Natural killer cell (primary cell): ENCODE results near the gene TRAF3. TPM values are rescaled to one million over a fixed set of nuclear protein-coding genes. Genes with fewer than 3 reads are reported as not detected.

Experiments used
- ATAC-seq, 3 donors: fragments of 150-1000 bp in 2 of 3; fragments of 200-7000 bp in 1 of 3; cut with Tn5 transposase; 1 replicate in 1 of 3; 2 replicates in 2 of 3; pipeline ENCODE4 v1.10.0; 2021; ENCODE audit warnings: mild to moderate bottlenecking in 2 of 3, moderate library complexity in 2 of 3
- DNase-seq, 2 donors: peaks; one replicate each; pipeline versions ENCODE4 v3.0.0 to v3.0.0-alpha.2; 2013 to 2021; ENCODE audit warnings: mixed read lengths in 1 of 2
- H3K27ac ChIP-seq: one replicate; pipeline ENCODE4 v1.5.1; 2013; ENCODE audit warnings: mild to moderate bottlenecking, low read length
- H3K27me3 ChIP-seq: one replicate; pipeline ENCODE4 v1.6.1; 2013; ENCODE audit warnings: low read length; ENCODE audit not compliant: control insufficient read depth, insufficient read depth
- H3K36me3 ChIP-seq: one replicate; pipeline ENCODE4 v1.6.1; 2013; ENCODE audit warnings: low read length; ENCODE audit not compliant: control insufficient read depth, insufficient read depth
- H3K4me1 ChIP-seq: one replicate; pipeline ENCODE4 v1.6.1; 2013; ENCODE audit warnings: low read length; ENCODE audit not compliant: control insufficient read depth, insufficient read depth
- H3K4me3 ChIP-seq: one replicate; pipeline ENCODE4 v1.5.1; 2013; ENCODE audit warnings: low read length
- H3K9me3 ChIP-seq: one replicate; pipeline ENCODE4 v1.6.1; 2013; ENCODE audit warnings: low read length; ENCODE audit not compliant: control insufficient read depth, insufficient read depth
- H3K27ac Mint-ChIP-seq, 2 donors: one replicate each; pipeline ENCODE4 v1.8.0; 2022; ENCODE audit warnings: mild to moderate bottlenecking in 2 of 2, mixed read lengths in 2 of 2, moderate library complexity in 1 of 2
- H3K27me3 Mint-ChIP-seq, 2 donors: one replicate each; pipeline ENCODE4 v1.8.0; 2022; ENCODE audit warnings: low read depth in 2 of 2, mixed read lengths in 2 of 2
- H3K36me3 Mint-ChIP-seq: one replicate; pipeline ENCODE4 v1.8.0; 2022; ENCODE audit warnings: mixed read lengths
- H3K4me1 Mint-ChIP-seq, 2 donors: one replicate each; pipeline ENCODE4 v1.8.0; 2022; ENCODE audit warnings: mixed read lengths in 2 of 2
- H3K4me3 Mint-ChIP-seq: one replicate; pipeline ENCODE4 v1.8.0; 2022; ENCODE audit warnings: mild to moderate bottlenecking, moderate library complexity, mixed read lengths
- H3K9me3 Mint-ChIP-seq, 2 donors: one replicate each; pipeline ENCODE4 v1.8.0; 2022; ENCODE audit warnings: mixed read lengths in 2 of 2
- CTCF ChIP-seq: fragments of 200-600 bp; IDR thresholded peaks from one replicate; pipeline ENCODE4 v1.8.0; 2022; ENCODE audit warnings: antibody characterized with exemption
- WGBS: methylation state at CpG from one replicate; pipeline ENCODE4 v1.1.7; 2013; ENCODE audit warnings: missing lambda C conversion rate; ENCODE audit not compliant: insufficient coverage; 5-methylcytosine and 5-hydroxymethylcytosine counted together
- intact Hi-C: fragments of 100-400 bp; cut with micrococcal nuclease; formaldehyde crosslinking; loops from one replicate; pipeline ENCODE4 v1.14.2; 2022
- total RNA-seq, 4 donors: library from RNA; stranded (reverse); fragments of 120-200 nt in 1 of 4; gene quantifications; one replicate each; pipeline versions ENCODE4 v1.2.3 to v1.2.4, GENCODE V29; 2013 to 2022

Gene TRAF3
- total RNA-seq, 3 donors from 2014 or later (not counting 1 experiment from before 2014, with no cell fraction given): 21.0 to 31.6 (median 23.5) TPM

DNA sequence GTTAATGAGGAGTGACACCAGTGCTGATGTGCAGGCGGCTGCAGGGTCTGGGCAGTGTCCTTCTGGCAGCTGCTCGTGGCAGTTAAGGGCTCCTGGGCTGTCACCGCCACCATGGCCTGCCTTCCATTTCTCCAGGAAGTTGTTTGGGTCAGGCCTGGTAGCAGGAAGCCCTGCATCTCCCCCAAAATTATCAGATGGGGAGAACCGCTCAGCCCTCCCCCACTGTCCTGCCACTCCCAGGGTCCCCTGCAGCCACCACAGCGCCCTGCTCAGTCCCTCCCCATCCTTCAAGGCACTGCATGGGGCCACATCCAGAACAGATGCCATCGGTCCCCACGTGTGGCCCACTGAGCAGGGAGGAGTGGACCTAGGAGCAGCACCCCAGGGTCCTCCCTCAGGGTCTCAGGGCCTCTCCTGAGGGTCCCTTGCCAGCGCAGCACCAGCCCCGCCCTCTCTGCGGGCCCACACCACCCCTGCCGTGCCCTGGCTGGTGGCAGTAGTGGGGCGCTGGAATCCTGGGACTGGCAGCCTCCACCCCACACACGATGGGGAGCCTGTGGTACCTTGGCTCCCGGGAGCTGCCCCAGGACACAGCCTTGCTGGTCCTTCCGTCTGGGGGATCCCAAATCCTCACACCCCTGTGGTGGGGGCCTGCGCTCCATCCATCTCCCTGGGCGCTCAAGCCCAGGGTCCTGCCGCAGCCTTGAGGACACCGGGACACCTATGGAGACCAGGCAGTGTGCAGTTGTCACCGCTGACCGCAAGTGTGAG, 134.9 kb downstream of the TRAF3 start:
- intact Hi-C loops: loop anchor here (10.0 kb wide), 1 partner anchor 137 kb away; the partner anchor contains the start of gene TRAF3

GRCh38 chr14:102913341-102914211, 136.3 kb downstream of the TRAF3 start:
- H3K27ac Mint-ChIP-seq: no peak overlapping the region
- DNase-seq (no peak), ATAC-seq (no peak)
- Histone ChIP-seq H3K9me3 (no peaks in the 10 kb centered on the region), H3K27ac (no peak overlapping the region), H3K27me3 (no peaks in the 10 kb centered on the region), H3K4me3 (no peak overlapping the region), H3K36me3 (peaks cover 2% of the 10 kb centered on the region), H3K4me1 (peaks cover 17% of the 10 kb centered on the region)
- no peaks in the 10 kb centered on the region for H3K9me3 Mint-ChIP-seq
- no peaks in the 10 kb centered on the region for H3K27me3 Mint-ChIP-seq
- intact Hi-C loops: loop anchor here (10.0 kb wide), 1 partner anchor 139 kb away; the partner anchor contains the start of gene TRAF3
- H3K4me1 Mint-ChIP-seq: no peaks in the 10 kb centered on the region
- 95% methylated on average over 28 of the region's 28 CpGs for WGBS
- no peaks in the 10 kb centered on the region for H3K36me3 Mint-ChIP-seq
- TF ChIP-seq CTCF: no peak
- H3K4me3 Mint-ChIP-seq: no peak overlapping the region

More for the DNA sequence above, 134.9 kb downstream of the TRAF3 start:
- Histone ChIP-seq H3K4me3 (no peak overlapping the region), H3K27me3 (no peaks in the 10 kb centered on the region), H3K4me1 (peaks cover 9% of the 10 kb centered on the region), H3K27ac (no peak overlapping the region), H3K36me3 (peaks cover 2% of the 10 kb centered on the region), H3K9me3 (no peaks in the 10 kb centered on the region)
- 93% methylated on average over 21 of the region's 21 CpGs for WGBS
- H3K27ac Mint-ChIP-seq: no peak overlapping the region
- DNase-seq: no peak
- no peaks in the 10 kb centered on the region for H3K4me1 Mint-ChIP-seq
- no peak for TF ChIP-seq CTCF
- H3K9me3 Mint-ChIP-seq: no peaks in the 10 kb centered on the region
- no peaks in the 10 kb centered on the region for H3K27me3 Mint-ChIP-seq
- no peaks in the 10 kb centered on the region for H3K36me3 Mint-ChIP-seq
- no peak overlapping the region for H3K4me3 Mint-ChIP-seq
- ATAC-seq: no peak

DNA sequence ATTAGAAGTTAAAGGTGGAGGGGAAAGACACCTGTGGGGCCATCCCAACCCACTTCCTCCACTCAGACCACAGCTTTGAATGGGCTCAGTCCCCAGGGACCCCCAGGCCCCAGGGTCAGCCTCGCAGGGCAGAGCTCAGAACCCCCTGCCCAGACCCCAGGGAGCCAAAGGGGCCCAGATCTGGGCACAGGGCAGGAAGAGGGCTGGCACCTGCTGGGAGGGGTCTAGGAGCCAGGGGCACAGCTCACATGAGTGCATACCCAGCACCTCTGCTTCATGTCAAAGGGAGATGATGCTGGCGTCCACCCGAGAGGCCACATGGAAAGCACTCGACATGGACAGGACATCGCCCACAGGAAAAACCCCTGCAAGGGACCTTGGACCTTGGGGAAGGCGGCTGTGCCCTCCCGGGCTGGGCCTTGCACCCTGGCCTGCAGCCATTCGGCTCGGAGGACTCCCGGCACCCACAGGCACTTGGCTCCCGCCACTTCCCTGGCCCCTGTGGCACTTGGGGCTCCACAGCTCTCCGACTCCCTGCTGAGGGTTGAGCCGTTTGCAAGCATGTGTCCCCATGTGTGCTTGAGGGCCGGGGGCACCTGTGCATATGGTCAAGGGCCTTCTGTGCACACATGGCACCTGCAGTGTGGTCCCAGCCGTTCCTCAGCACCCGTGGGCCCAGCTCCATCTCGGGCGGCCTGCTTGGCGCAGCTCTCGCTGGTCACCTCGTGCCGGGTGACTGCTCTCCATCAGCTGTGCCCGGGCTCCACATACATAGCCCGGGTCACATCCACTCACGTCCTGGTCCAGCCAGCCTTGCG, 137.4 kb downstream of the TRAF3 start:
- ATAC-seq (no peak), DNase-seq (no peak)
- Mint-ChIP-seq H3K4me1 (no peaks in the 10 kb centered on the region), H3K36me3 (no peaks in the 10 kb centered on the region), H3K27ac (no peak overlapping the region), H3K27me3 (no peaks in the 10 kb centered on the region), H3K9me3 (no peaks in the 10 kb centered on the region), H3K4me3 (no peak overlapping the region)
- no peak for TF ChIP-seq CTCF
- Histone ChIP-seq H3K9me3 (no peaks in the 10 kb centered on the region), H3K36me3 (peaks cover 2% of the 10 kb centered on the region), H3K27me3 (no peaks in the 10 kb centered on the region), H3K4me1 (peaks cover 17% of the 10 kb centered on the region), H3K27ac (no peak overlapping the region), H3K4me3 (no peak overlapping the region)
- intact Hi-C loops: loop anchor here (10.0 kb wide), 1 partner anchor 140 kb away; the partner anchor contains the start of gene TRAF3
- WGBS: 89% methylated on average over 26 of the region's 26 CpGs
